HG02610 (cell line): ENCODE data around the gene NUDT8.
A peak's percentile ranks its signal among the peaks of the same experiment; 100 is the strongest.
"Not testable (repeated sequence)": the region's sequence is repeated elsewhere in the genome, so short reads cannot be mapped to it uniquely, and the experiment has no call there.

ENCODE experiments used
- ATAC-seq: cut with Tn5 transposase; IDR thresholded peaks from one replicate; pipeline ENCODE4 v1.9.1; 2021; ENCODE audit warnings: mild to moderate bottlenecking, moderate library complexity; ENCODE audit not compliant: unreplicated experiment

Gene NUDT8

DNA sequence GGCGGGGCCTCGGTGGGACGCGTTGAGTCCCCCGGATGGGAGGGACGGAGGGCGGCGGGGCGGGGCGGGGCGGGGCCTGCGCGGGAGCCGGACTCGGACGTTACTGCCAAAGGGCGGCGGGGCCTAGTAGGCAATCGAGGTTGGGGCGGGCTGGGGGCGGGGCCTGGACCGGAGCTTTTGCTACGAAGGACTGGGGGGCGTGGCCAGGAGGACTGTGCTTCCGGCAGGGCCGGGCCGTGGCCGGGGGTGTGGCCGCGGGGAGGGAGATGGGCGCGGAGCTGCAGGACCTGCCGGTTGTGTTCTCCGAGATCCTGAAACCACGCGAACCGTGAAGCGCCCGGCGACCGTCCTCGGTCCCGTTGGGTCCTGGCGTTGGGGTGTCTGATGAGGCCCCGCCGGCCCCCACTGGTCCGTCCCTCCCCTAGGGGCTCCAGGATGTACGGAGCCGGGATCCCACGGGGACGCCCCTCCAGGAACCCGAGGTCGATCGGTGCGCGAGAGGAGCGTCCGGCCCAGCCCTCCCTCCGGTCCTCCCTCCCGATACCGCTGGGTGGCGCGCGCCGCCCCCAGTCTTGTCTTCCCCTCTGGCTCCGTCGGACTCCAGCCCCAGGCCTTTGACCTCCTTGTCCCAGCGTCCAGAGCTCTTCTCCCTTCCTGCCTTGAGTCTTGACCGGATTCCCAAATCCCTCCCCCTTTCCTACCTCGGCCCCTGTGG lies 648 bp upstream of the NUDT8 start:
- ATAC-seq = peak; percentile 60

DNA sequence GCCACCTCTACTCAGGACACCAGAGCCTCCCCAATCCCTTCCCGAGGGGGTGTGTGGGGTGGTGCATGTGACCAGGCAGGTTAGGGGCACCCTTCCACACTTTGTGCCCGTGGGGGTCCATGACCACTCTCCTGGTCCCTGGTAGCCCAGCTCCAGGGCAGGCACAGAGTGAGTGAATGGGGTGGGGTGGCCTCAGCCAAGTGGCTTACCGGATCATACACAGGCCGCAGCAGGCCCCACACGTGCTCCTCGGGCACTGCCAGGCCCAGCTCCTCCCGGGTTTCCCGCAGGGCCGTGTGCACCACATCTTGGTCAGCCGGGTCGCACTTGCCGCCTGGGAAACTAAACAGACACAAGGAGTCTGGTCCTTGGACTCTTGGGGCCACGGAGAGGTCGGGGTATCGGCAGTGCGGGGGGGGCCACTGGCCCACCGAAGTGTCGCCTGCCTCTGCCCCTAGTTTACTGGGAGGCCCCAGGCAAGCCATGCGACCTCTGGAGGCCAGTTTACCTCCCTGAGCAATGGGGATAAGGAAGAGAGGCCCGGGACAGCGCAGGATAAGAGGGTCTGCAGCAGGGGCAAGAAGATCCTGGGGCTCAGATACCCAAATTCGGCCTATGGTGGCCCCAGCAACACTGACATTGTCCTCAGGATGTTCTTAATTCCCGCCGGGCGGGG lies 889 bp downstream of the NUDT8 start:
- ATAC-seq = no peak

DNA sequence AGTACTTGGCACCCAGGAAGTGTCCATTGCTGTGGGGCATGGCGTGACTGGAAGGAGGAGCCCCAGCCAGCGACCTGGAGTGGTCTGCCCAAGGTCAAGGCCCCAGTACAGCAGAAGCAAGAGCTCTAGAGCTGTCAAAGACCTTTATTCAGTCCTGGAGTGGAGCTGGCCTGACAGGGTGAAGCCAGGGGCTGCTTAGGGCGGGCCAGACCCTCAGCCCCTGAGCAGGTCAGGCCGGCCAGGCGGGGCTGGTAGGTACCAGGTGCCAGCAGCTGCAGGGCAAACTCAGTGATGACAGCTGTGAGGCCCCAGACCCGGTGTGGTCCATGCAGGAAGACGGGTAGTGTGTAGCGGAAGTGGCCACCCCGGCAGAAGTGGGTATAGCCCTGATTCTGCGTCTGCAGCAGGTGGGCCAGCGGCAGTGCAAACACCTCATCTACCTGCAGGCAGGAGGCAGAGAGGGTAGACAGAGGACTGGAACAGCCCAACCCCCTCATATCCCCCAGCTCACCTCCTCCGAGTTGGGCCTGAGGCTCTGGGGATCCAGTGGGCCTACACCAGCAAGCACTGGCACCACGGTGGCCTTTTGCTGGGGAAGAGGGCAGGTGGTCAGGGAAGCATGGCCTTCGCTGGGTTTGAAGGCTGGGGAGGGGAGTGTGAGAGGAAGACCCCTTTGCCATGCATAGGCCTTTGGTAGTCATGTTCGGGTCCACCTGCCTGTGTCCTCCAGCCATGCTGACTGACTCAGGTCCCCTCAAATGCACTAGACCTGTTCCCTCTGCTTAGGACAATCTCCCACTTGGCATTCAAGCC lies 1.7 kb downstream of the NUDT8 start:
- ATAC-seq = no peak

DNA sequence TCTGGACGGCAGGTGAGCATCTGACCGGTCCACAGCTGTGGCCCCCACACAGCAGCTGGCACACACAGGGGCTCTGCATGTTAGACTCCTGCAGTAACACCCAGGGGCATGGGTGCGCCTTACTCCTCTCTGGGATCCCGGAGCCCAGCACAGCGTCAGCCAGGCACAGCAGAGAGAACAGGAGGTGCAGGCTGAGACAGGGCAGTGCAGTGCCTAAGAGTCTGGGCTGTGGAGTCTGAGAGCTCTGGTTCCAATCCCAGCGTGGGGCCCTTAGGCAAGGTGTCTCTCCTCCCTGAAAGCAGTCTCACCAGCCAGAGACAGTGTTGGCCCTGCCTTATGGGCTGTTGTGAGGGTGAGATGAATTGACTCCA lies 2.3 kb downstream of the NUDT8 start:
- ATAC-seq = no peak

DNA sequence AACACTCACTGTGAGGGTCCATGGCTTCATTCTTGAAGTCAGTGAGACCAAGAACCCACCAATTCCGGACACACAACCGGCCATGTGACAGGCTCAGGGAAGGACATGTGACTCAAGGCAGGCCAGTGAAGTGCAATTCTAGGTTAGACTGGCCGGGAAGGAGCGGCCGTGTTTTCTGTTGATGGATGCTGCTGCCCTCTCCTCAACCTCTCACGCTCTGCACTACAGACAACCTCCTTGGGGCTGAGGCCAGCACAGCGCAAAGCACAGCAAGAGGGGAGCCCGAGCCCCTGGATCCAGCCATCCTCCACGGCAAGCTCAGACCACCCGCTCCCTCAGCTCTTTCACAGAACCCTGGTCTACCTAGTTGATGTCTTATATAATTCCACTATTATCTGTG lies 2.8 kb downstream of the NUDT8 start:
- no peak for ATAC-seq

DNA sequence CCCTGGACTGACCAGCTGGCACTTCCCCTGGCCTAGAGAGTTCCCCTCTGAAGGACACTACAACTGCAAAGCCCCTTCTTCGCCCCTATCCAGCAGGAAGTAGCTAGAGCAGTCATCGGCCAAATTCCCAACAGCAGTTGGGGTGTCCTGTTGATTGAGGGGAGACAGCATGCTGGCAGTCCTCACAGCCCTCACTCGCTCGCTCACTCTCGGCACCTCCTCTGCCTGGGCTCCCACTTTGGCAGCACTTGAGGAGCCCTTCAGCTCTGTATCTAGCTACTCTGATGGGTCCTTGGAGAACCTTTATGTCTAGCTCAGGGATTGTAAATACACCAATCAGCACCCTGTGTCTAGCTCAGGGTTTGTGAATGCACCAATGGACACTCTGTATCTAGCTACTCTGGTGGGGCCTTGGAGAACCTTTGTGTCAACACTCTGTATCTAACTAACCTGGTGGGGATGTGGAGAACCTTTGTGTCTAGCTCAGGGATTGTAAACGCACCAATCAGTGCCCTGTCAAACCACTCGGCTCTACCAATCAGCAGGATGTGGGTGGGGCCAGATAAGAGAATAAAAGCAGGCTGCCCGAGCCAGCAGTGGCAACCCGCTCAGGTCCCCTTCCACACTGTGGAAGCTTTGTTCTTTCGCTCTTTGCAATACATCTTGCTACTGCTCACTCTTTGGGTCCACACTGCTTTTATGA lies 3.5 kb downstream of the NUDT8 start:
- ATAC-seq = not testable (repeated sequence)

DNA sequence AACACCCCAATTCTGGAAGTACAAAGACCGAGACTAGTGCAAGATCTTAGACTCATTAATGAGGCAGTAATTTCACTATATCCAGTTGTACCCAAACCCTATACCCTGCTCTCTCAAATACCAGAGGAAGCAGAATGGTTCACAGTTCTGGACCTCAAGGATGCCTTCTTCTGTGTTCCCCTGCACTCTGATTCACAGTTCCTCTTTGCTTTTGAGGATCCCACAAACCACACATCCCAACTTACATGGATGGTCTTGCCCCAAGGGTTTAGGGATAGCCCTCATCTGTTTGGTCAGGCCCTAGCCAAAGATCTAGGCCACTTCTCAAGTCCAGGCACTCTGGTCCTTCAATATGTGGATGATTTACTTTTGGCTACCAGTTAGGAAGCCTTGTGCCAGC lies 5.9 kb downstream of the NUDT8 start:
- ATAC-seq = not testable (repeated sequence)

DNA sequence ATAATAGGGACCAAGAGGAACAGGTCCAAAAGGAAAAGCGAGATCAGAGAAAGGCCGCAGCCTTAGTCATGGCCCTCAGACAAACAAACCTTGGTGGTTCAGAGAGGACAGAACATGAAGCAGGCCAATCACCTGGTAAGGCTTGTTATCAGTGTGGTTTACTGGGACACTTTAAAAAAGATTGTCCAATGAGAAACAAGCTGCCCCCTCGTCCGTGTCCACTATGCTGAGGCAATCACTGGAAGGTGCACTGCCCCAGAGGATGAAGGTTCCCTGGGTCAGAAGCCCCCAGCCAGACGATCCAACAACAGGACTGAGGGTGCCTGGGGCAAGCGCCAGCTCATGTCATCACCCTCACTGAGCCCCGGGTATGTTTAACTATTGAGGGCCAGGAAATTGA lies 6.8 kb downstream of the NUDT8 start:
- not testable (repeated sequence) for ATAC-seq

DNA sequence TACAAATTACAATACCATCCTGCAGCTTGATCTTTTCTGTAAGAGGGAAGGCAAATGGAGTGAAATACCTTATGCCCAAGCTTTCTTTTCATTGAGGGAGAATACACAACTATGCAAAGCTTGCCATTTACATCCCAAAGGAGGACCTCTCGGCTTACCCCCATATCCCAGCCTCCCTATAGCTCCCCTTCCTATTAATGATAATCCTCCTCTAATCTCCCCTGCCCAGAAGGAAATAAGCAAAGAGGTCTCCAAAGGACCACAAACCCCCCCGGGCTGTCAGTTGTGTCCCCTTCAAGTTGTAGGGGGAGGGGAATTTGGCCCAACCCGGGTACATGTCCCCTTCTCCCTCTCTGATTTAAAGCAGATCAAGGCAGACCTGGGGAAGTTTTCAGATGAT lies 7.8 kb downstream of the NUDT8 start:
- ATAC-seq = not testable (repeated sequence)

DNA sequence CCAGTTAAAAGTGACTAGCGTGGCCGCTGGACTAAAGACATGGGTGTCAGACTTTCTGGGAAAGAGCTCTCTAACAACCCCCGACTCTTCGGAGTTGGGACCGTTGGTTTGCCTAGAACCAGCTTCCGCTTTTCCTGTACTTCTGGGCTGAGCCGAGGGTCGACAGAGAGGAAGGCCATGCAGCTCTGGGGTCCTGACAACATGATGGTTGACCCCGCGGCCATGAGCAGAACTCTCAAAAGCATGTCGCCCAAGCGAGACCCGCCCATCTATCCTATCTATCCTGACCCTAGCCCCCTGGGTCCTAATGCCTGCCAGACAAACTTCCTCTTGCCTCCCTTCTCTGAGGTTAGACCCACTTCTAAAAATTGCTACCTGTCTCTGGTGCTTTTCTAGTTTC lies 9.1 kb downstream of the NUDT8 start:
- not testable (repeated sequence) for ATAC-seq

DNA sequence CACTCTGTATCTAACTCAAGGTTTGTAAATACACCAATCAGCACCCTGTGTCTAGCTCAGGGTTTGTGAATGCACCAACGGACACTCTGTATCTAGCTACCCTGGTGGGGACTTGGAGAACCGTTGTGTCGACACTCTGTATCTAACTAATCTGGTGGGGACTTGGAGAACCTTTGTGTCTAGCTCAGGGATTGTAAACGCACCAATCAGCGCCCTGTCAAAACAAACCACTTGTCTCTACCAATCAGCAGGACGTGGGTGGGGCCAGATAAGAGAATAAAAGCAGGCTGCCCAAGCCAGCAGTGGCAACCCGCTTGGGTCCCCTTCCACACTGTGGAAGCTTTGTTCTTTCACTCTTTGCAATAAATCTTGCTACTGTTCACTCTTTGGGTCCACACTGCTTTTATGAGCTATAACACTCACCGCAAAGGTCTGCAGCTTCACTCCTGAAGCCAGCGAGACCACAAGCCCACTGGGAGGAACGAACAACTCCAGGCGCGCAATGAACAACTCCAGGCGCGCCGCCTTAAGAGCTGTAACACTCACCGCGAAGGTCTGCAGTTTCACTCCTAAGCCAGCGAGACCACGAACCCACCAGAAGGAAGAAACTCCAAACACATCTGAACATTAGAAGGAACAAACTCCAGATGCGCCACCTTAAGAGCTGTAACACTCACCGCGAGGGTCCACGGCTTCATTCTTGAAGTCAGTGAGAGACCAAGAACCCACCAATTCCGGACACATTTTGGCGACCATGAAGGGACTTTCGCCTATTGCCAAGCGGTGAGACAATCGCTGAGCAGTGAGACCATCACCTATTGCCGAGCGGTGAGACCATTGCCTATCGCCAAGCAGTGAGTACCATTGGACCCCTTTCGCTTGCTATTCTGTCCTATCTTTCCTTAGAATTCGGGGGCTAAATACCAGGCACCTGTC lies 9.8 kb downstream of the NUDT8 start:
- ATAC-seq = not testable (repeated sequence)

DNA sequence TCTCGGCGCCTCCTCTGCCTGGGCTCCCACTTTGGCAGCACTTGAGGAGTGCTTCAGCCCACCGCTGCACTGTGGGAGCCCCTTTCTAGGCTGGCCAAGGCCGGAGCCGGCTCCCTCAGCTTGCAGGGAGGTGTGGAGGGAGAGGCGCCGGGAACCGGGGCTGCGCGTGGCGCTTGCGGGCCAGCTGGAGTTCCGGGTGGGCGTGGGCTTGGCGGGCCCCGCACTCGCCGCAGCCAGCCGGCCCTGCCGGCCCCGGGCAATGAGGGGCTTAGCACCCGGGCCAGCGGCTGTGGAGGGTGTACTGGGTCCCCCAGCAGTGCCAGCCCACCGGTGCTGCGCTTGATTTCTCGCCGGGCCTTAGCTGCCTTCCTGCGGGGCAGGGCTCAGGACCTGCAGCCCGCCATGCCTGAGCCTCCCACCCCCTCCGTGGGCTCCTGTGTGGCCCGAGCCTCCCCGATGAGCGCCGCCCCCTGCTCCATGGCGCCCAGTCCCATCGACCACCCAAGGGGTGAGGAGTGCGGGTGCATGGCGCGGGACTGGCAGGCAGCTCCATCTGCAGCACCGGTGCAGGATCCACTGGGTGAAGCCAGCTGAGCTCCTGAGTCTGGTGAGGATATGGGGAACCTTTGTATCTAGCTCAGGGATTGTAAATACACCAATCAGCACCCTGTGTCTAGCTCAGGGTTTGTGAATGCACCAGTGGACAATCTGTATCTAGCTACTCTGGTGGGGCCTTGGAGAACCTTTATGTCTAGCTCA lies 10.7 kb downstream of the NUDT8 start:
- not testable (repeated sequence) for ATAC-seq

DNA sequence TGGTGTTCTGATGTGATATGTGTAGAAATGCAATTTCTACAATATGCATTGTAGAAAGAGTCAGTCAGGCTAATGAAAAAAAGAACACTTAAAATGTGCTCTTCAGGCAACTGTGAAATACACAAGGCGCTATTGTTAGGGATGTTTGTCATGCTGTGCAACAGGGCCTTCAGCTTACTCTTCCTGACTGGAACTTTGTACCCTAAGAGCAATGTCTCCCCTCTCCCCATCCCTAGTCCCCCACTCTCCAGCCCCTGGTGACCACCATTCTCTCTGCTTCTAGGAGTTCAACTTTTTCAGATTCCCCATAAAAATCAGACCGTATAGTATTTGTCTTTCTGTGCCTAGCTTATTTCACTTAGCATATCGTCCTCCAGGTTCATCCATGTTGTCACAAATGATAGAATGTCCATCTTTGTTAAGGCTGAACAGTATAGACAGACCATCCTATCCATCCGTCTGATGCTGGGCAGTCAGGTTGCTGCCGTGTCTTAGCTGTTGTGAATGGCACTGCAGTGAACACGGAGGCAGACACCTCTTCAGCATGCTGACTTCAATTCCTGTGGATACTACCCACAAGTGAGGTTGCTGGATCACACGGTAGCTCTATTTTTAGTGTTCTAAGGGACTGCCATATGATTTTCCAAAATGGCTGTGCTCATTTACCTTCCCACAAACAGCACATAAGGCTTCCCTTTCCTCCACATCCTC lies 12.3 kb downstream of the NUDT8 start:
- ATAC-seq = no peak

DNA sequence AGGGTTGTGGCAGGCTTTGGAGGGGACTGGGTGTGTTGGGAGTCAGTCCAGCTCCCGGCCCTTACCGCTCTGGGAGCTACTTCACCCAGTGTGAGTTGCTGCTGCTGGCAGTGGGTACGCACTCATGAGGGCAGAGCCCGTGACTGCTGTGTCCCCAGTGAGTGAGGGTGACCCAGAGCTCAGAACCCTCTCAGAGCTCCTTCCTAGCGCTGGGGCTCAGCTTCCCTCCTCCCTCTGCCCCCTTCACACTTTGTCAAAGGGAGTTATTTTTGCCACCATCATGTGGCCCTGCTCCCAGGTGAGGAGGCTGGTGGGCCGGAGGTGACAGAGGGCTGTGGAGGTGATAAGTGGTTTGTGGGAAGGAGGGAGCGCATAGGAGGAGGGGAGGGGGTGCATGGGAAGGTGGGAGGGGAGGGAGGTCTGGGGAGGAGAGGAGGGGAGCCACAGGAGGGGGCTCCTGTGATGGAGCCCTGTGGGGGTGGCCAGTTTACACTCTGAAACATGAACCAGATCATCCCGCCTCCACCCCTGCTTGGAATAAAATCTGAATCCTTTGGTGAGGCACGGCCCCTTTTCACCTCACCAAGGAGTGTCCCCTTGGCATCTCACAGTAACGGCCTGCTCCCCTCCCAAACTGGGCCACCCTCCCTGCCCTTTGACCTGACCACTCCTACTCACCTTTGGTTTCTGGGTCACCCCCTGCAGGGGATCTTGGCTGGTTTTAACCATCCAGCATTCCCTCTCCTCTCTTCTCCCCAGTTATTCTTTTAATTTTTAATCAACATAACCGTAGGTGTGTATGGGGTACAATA lies 13.1 kb downstream of the NUDT8 start:
- no peak for ATAC-seq

DNA sequence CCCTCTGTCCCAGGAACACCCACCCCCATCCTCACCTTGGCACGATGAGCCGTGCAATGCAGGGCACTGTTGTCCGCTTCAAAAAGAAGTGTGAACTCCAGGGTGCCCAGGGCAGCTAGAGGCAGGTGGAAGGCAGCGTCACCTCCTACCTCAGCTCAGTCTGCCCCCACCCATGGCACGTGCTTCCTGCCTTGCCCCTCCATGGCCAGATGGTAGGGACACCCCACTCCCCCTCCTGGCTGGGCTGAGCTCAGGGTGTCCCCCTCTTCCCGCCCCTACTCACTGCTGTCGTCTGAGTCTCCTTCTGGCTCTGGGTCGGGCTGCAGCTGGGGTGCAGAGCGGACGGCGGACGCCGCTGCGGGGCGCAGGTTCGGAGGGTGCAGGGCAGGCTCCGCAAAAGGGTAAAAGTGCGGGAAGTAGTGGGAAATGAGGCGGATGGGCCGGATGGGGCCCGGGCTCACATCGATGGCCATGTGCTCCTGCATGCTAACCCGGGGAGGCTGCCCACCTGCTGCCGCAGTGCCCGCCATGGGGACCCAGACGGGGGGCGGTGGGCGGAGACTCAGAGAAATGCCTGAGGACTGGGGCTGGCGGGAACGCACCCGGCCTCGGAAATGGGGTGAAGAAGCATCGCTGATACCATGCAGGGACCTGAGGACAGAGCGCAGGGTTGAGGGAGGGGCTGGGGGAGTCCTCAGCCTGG lies 13.9 kb downstream of the NUDT8 start:
- no peak for ATAC-seq

DNA sequence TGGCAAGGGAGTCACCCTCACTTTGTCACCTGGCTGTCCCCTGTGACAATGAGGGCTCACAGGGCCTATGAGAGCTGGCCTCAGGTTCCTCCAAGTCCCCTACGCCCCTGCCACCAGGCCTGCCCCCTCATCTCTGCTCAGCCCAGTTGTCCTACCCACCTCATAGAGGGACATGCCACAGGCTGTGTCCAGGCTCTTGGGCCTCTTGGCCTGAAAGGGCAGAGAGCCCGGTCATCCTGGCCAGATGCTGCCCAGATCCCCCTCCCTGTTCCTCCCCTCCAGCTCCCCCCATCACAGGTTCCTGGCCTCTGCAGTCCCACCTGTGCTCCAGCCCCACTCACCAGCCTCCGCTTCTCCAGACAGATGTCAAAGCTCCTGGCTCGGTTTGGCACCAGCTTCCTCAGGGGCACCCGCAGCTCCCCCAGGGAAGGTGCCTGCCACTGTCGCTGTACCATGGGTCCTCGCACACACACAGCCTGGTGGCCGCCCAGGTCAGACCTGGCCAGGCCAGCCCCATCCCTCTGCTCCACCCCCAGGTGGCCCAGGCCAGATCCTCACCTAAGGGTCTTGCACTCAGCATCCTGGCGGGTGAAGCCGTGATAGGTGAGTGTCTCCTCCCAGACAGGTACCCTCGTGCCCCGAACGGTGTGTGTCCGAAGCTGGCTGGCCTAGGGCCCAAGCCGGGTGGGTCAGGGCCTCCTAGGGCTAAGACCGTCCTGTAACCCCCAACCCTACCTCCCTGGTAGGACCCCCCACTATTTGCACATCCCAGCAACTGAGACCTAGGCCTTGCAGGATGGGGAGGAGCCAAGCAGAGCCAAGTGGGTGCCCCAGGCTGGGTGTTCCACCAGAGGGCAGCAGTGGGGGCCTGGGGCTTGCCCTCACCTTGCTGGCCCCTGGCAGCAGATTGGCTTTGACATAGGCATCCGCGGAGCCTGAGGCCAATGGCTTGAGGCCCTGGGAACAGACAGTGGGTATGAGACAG lies 14.7 kb downstream of the NUDT8 start:
- no peak for ATAC-seq
